ENCODE measurements around the gene BMPER.

GRCh38 chr7:33934391-33934790, 29.1 kb downstream of the BMPER start:
- TF ChIP-seq EZH2 (IDR thresholded peaks at IDR 0.05; ENCODE audit: borderline replicate concordance, low read depth, low read length, poor library complexity, severe bottlenecking): no peak
- TF ChIP-seq CTCF (conservative IDR thresholded peaks at IDR 0.05; ENCODE audit: low read depth, low read length): no peak
